A549 (cell line): ENCODE data around the gene SMPD2.

Source experiments
- SMC3 ChIP-seq: fragments of >200 bp; sonication (Bioruptor Twin); formaldehyde crosslinking; IDR thresholded peaks from 3 replicates; pipeline ENCODE4 v1.6.1; 2018; ENCODE audit warnings: inconsistent platforms
- TF ChIP-seq, protein P1 (sequence below): fragments of 150-350 bp; IDR thresholded peaks from 2 replicates; pipeline ENCODE4 v1.6.1; 2014; ENCODE audit warnings: low read depth, mild to moderate bottlenecking, low read length

DNA sequence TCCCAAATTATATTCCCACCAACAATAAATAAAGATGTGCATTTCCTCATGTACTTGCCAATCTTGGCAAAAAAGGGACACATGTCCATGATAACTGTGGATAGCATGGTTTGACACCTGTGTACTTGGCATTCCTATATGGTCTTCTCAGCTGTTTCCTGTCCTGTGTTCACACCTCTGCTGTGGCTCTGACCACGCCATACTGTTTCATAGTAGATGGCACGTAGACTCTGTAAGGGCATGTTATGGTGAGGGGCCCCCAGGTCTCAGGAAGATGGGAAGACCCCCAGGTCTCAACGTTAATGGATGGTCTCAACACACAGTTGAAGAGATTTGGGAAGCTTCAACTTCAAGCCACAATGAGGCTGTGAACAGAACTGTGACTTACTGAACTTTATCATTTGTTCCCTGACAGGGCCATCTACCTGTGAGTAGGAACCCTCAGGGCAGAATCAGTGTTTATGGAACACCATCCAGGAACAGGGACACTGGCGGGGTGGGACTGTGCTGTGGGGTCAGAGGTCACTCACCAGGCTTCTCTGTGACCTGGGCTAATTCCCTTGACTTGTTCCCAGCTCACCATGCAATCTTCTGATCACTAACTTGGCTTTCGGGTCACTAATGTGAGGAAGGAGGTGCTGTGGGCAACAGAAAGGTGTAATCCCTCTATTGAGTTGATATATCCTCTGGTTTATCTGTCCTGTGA, 30.7 kb downstream of the SMPD2 start:
- no peak for TF ChIP-seq SMC3
- TF ChIP-seq, protein P1, sequence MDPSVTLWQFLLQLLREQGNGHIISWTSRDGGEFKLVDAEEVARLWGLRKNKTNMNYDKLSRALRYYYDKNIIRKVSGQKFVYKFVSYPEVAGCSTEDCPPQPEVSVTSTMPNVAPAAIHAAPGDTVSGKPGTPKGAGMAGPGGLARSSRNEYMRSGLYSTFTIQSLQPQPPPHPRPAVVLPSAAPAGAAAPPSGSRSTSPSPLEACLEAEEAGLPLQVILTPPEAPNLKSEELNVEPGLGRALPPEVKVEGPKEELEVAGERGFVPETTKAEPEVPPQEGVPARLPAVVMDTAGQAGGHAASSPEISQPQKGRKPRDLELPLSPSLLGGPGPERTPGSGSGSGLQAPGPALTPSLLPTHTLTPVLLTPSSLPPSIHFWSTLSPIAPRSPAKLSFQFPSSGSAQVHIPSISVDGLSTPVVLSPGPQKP: no peak
